ENCODE data around the gene CRIM1.
"Not testable (repeated sequence)": the region's sequence is repeated elsewhere in the genome, so short reads cannot be mapped to it uniquely, and the experiment has no call there.

CRIM1 gene

GRCh38 chr2:36360063-36360462, 4.5 kb downstream of the CRIM1 start:
- Mint-ChIP-seq H3K36me3 (ENCODE audit: low read depth) (no peaks in the 10 kb centered on the region), H3K4me3 (no peak overlapping the region), H3K27ac (no peak overlapping the region), H3K4me1 (ENCODE audit: low read depth) (peaks cover 26% of the 10 kb centered on the region), H3K9me3 (no peaks in the 10 kb centered on the region), H3K27me3 (peaks cover 30% of the 10 kb centered on the region)

- Mint-ChIP-seq H3K36me3 (ENCODE audit: low read depth) (no peaks in the 10 kb centered on the region), H3K4me1 (ENCODE audit: low read depth) (peaks cover 26% of the 10 kb centered on the region), H3K9me3 (no peaks in the 10 kb centered on the region), H3K27ac (no peak overlapping the region), H3K27me3 (peaks cover 30% of the 10 kb centered on the region), H3K4me3 (no peak overlapping the region)
These were observed 5.3 kb downstream of the CRIM1 start for GRCh38 chr2:36360834-36361233.

- Mint-ChIP-seq H3K27me3 (peaks cover 36% of the 10 kb centered on the region), H3K27ac (no peak overlapping the region), H3K36me3 (ENCODE audit: low read depth) (no peaks in the 10 kb centered on the region), H3K9me3 (no peaks in the 10 kb centered on the region), H3K4me3 (no peak overlapping the region), H3K4me1 (ENCODE audit: low read depth) (peaks cover 26% of the 10 kb centered on the region)
These were observed 5.8 kb downstream of the CRIM1 start for GRCh38 chr2:36361396-36361795.

GRCh38 chr2:36362291-36362690, 6.7 kb downstream of the CRIM1 start:
- H3K4me3 Mint-ChIP-seq: no peak overlapping the region
- H3K9me3 Mint-ChIP-seq: no peaks in the 10 kb centered on the region
- peaks cover 21% of the 10 kb centered on the region for H3K4me1 Mint-ChIP-seq (ENCODE audit: low read depth)
- H3K27ac Mint-ChIP-seq: no peak overlapping the region
- no peaks in the 10 kb centered on the region for H3K36me3 Mint-ChIP-seq (ENCODE audit: low read depth)
- peaks cover 37% of the 10 kb centered on the region for H3K27me3 Mint-ChIP-seq

GRCh38 chr2:36363085-36363484, 7.5 kb downstream of the CRIM1 start:
- H3K27ac Mint-ChIP-seq; H3K4me3 Mint-ChIP-seq; H3K36me3 Mint-ChIP-seq (ENCODE audit: low read depth); H3K9me3 Mint-ChIP-seq: not testable (repeated sequence)
- peaks cover 33% of the 10 kb centered on the region for H3K27me3 Mint-ChIP-seq
- H3K4me1 Mint-ChIP-seq (ENCODE audit: low read depth): peaks cover 13% of the 10 kb centered on the region

GRCh38 chr2:36366491-36367120, 11.0 kb downstream of the CRIM1 start:
- H3K4me3 Mint-ChIP-seq: no peak overlapping the region
- peaks cover 5% of the 10 kb centered on the region for H3K4me1 Mint-ChIP-seq (ENCODE audit: low read depth)
- peaks cover 5% of the 10 kb centered on the region for H3K36me3 Mint-ChIP-seq (ENCODE audit: low read depth)
- H3K27ac Mint-ChIP-seq: no peak overlapping the region
- peaks cover 7% of the 10 kb centered on the region for H3K27me3 Mint-ChIP-seq
- no peaks in the 10 kb centered on the region for H3K9me3 Mint-ChIP-seq

- Mint-ChIP-seq H3K9me3 (no peaks in the 10 kb centered on the region), H3K27ac (no peak overlapping the region), H3K4me3 (no peak overlapping the region), H3K4me1 (ENCODE audit: low read depth) (peaks cover 6% of the 10 kb centered on the region), H3K27me3 (peaks cover 7% of the 10 kb centered on the region), H3K36me3 (ENCODE audit: low read depth) (peaks cover 5% of the 10 kb centered on the region)
These were observed 11.9 kb downstream of the CRIM1 start for GRCh38 chr2:36367486-36367885.

- Mint-ChIP-seq H3K27me3 (peaks cover 7% of the 10 kb centered on the region), H3K4me1 (ENCODE audit: low read depth) (peaks cover 10% of the 10 kb centered on the region), H3K4me3 (no peak overlapping the region), H3K9me3 (no peaks in the 10 kb centered on the region), H3K36me3 (ENCODE audit: low read depth) (peaks cover 5% of the 10 kb centered on the region), H3K27ac (no peak overlapping the region)
These were observed 12.3 kb downstream of the CRIM1 start for GRCh38 chr2:36367895-36368353.

GRCh38 chr2:36368438-36368837, 12.9 kb downstream of the CRIM1 start:
- Mint-ChIP-seq H3K27ac (no peak overlapping the region), H3K4me3 (no peak overlapping the region), H3K9me3 (no peaks in the 10 kb centered on the region), H3K36me3 (ENCODE audit: low read depth) (peaks cover 5% of the 10 kb centered on the region), H3K27me3 (peaks cover 7% of the 10 kb centered on the region), H3K4me1 (ENCODE audit: low read depth) (peaks cover 15% of the 10 kb centered on the region)

- H3K4me1 Mint-ChIP-seq (ENCODE audit: low read depth): peaks cover 20% of the 10 kb centered on the region
- peaks cover 5% of the 10 kb centered on the region for H3K36me3 Mint-ChIP-seq (ENCODE audit: low read depth)
- peaks cover 7% of the 10 kb centered on the region for H3K27me3 Mint-ChIP-seq
- no peaks in the 10 kb centered on the region for H3K9me3 Mint-ChIP-seq
- no peak overlapping the region for H3K27ac Mint-ChIP-seq
- H3K4me3 Mint-ChIP-seq: no peak overlapping the region
These were observed 13.6 kb downstream of the CRIM1 start for GRCh38 chr2:36369163-36369562.

- Mint-ChIP-seq H3K27ac (no peak overlapping the region), H3K9me3 (no peaks in the 10 kb centered on the region), H3K36me3 (ENCODE audit: low read depth) (peaks cover 5% of the 10 kb centered on the region), H3K27me3 (peaks cover 7% of the 10 kb centered on the region), H3K4me3 (no peak overlapping the region), H3K4me1 (ENCODE audit: low read depth) (peaks cover 20% of the 10 kb centered on the region)
These were observed 14.1 kb downstream of the CRIM1 start for GRCh38 chr2:36369716-36370115.

GRCh38 chr2:36370281-36370680, 14.7 kb downstream of the CRIM1 start:
- H3K4me3 Mint-ChIP-seq: no peak overlapping the region
- H3K27ac Mint-ChIP-seq: no peak overlapping the region
- peaks cover 5% of the 10 kb centered on the region for H3K36me3 Mint-ChIP-seq (ENCODE audit: low read depth)
- H3K4me1 Mint-ChIP-seq (ENCODE audit: low read depth): peaks cover 20% of the 10 kb centered on the region
- no peaks in the 10 kb centered on the region for H3K9me3 Mint-ChIP-seq
- H3K27me3 Mint-ChIP-seq: peaks cover 7% of the 10 kb centered on the region

GRCh38 chr2:36371070-36371874, 15.7 kb downstream of the CRIM1 start:
- Mint-ChIP-seq H3K4me3 (no peak overlapping the region), H3K27ac (no peak overlapping the region), H3K27me3 (peaks cover 2% of the 10 kb centered on the region), H3K9me3 (no peaks in the 10 kb centered on the region), H3K4me1 (ENCODE audit: low read depth) (peaks cover 20% of the 10 kb centered on the region), H3K36me3 (ENCODE audit: low read depth) (peaks cover 5% of the 10 kb centered on the region)

- Mint-ChIP-seq H3K4me3 (no peak overlapping the region), H3K9me3 (no peaks in the 10 kb centered on the region), H3K27me3 (no peaks in the 10 kb centered on the region), H3K27ac (no peak overlapping the region), H3K4me1 (ENCODE audit: low read depth) (peaks cover 20% of the 10 kb centered on the region), H3K36me3 (ENCODE audit: low read depth) (peaks cover 5% of the 10 kb centered on the region)
These were observed 16.4 kb downstream of the CRIM1 start for GRCh38 chr2:36371928-36372391.

GRCh38 chr2:36373149-36373926, 17.8 kb downstream of the CRIM1 start:
- Mint-ChIP-seq H3K27ac (no peak overlapping the region), H3K27me3 (no peaks in the 10 kb centered on the region), H3K4me3 (no peak overlapping the region), H3K9me3 (no peaks in the 10 kb centered on the region), H3K36me3 (ENCODE audit: low read depth) (peaks cover 10% of the 10 kb centered on the region), H3K4me1 (ENCODE audit: low read depth) (peaks cover 20% of the 10 kb centered on the region)

Data from stimulated activated naive CD8-positive, alpha-beta T cell treated with anti-CD3 and anti-CD28 coated beads, Interleukin-15, Interleukin-2, amounts not matched to agents 100 ng/mL and 50 ng/mL, for 24 hours (primary cell).